Measurements from ENCODE around the gene PTPRE.
"Not testable (repeated sequence)": the region's sequence is repeated elsewhere in the genome, so short reads cannot be mapped to it uniquely, and the experiment has no call there.

PTPRE gene

GRCh38 chr10:128087884-128088709, 181.2 kb downstream of the PTPRE start:
- Histone ChIP-seq H3K4me3 (ENCODE audit: low read depth, low read length) (no peak overlapping the region), H3K9ac (ENCODE audit: low read depth, low read length) (no peak overlapping the region), H3K27me3 (ENCODE audit: control insufficient read depth, insufficient read depth, low read length) (no peaks in the 10 kb centered on the region), H3K36me3 (ENCODE audit: control insufficient read depth, insufficient read depth, low read length) (no peaks in the 10 kb centered on the region), H3K4me1 (ENCODE audit: control insufficient read depth, insufficient read depth, low read length) (peaks cover 5% of the 10 kb centered on the region), H3K9me3 (ENCODE audit: control insufficient read depth, insufficient read depth, low read length) (no peaks in the 10 kb centered on the region)

- Histone ChIP-seq H3K9me3 (ENCODE audit: control insufficient read depth, insufficient read depth, low read length) (no peaks in the 10 kb centered on the region), H3K36me3 (ENCODE audit: control insufficient read depth, insufficient read depth, low read length) (no peaks in the 10 kb centered on the region), H3K27me3 (ENCODE audit: control insufficient read depth, insufficient read depth, low read length) (no peaks in the 10 kb centered on the region), H3K9ac (ENCODE audit: low read depth, low read length) (no peak overlapping the region), H3K4me3 (ENCODE audit: low read depth, low read length) (no peak overlapping the region), H3K4me1 (ENCODE audit: control insufficient read depth, insufficient read depth, low read length) (no peaks in the 10 kb centered on the region)
These were observed 184.8 kb downstream of the PTPRE start for GRCh38 chr10:128091636-128092210.

GRCh38 chr10:128092454-128092853, 185.6 kb downstream of the PTPRE start:
- Histone ChIP-seq H3K27me3 (ENCODE audit: control insufficient read depth, insufficient read depth, low read length) (no peaks in the 10 kb centered on the region), H3K36me3 (ENCODE audit: control insufficient read depth, insufficient read depth, low read length) (peaks cover under 1% of the 10 kb centered on the region)

GRCh38 chr10:128094596-128094995, 187.7 kb downstream of the PTPRE start:
- H3K9me3 ChIP-seq (ENCODE audit: control insufficient read depth, insufficient read depth, low read length); H3K4me3 ChIP-seq (ENCODE audit: low read depth, low read length); H3K36me3 ChIP-seq (ENCODE audit: control insufficient read depth, insufficient read depth, low read length): not testable (repeated sequence)

More at GRCh38 chr10:128092454-128092853, 185.6 kb downstream of the PTPRE start:
- H3K4me3 ChIP-seq (ENCODE audit: low read depth, low read length) = no peak overlapping the region
- no peaks in the 10 kb centered on the region for H3K4me1 ChIP-seq (ENCODE audit: control insufficient read depth, insufficient read depth, low read length)
- no peak overlapping the region for H3K9ac ChIP-seq (ENCODE audit: low read depth, low read length)
- no peaks in the 10 kb centered on the region for H3K9me3 ChIP-seq (ENCODE audit: control insufficient read depth, insufficient read depth, low read length)

GRCh38 chr10:128095027-128095752, 188.3 kb downstream of the PTPRE start:
- Histone ChIP-seq H3K36me3 (ENCODE audit: control insufficient read depth, insufficient read depth, low read length) (peaks cover 14% of the 10 kb centered on the region), H3K9ac (ENCODE audit: low read depth, low read length) (no peak overlapping the region), H3K27me3 (ENCODE audit: control insufficient read depth, insufficient read depth, low read length) (no peaks in the 10 kb centered on the region), H3K4me3 (ENCODE audit: low read depth, low read length) (no peak overlapping the region), H3K9me3 (ENCODE audit: control insufficient read depth, insufficient read depth, low read length) (no peaks in the 10 kb centered on the region), H3K4me1 (ENCODE audit: control insufficient read depth, insufficient read depth, low read length) (no peaks in the 10 kb centered on the region)

More at GRCh38 chr10:128094596-128094995, 187.7 kb downstream of the PTPRE start:
- not testable (repeated sequence) for H3K4me1 ChIP-seq (ENCODE audit: control insufficient read depth, insufficient read depth, low read length); H3K9ac ChIP-seq (ENCODE audit: low read depth, low read length); H3K27me3 ChIP-seq (ENCODE audit: control insufficient read depth, insufficient read depth, low read length)

- Histone ChIP-seq H3K27me3 (ENCODE audit: control insufficient read depth, insufficient read depth, low read length) (no peaks in the 10 kb centered on the region), H3K36me3 (ENCODE audit: control insufficient read depth, insufficient read depth, low read length) (peaks cover 15% of the 10 kb centered on the region), H3K9ac (ENCODE audit: low read depth, low read length) (no peak overlapping the region), H3K4me1 (ENCODE audit: control insufficient read depth, insufficient read depth, low read length) (no peaks in the 10 kb centered on the region), H3K9me3 (ENCODE audit: control insufficient read depth, insufficient read depth, low read length) (no peaks in the 10 kb centered on the region), H3K4me3 (ENCODE audit: low read depth, low read length) (no peak overlapping the region)
These were observed 189.0 kb downstream of the PTPRE start for GRCh38 chr10:128095753-128096469.

- Histone ChIP-seq H3K27me3 (ENCODE audit: control insufficient read depth, insufficient read depth, low read length) (no peaks in the 10 kb centered on the region), H3K4me3 (ENCODE audit: low read depth, low read length) (no peak overlapping the region), H3K9ac (ENCODE audit: low read depth, low read length) (no peak overlapping the region), H3K4me1 (ENCODE audit: control insufficient read depth, insufficient read depth, low read length) (no peaks in the 10 kb centered on the region), H3K9me3 (ENCODE audit: control insufficient read depth, insufficient read depth, low read length) (no peaks in the 10 kb centered on the region), H3K36me3 (ENCODE audit: control insufficient read depth, insufficient read depth, low read length) (peaks cover 19% of the 10 kb centered on the region)
These were observed 189.7 kb downstream of the PTPRE start for GRCh38 chr10:128096486-128097199.

- Histone ChIP-seq H3K4me1 (ENCODE audit: control insufficient read depth, insufficient read depth, low read length) (no peaks in the 10 kb centered on the region), H3K36me3 (ENCODE audit: control insufficient read depth, insufficient read depth, low read length) (peaks cover 19% of the 10 kb centered on the region), H3K9ac (ENCODE audit: low read depth, low read length) (no peak overlapping the region)
These were observed 190.9 kb downstream of the PTPRE start for GRCh38 chr10:128097783-128098182.

GRCh38 chr10:128098631-128099030, 191.7 kb downstream of the PTPRE start:
- Histone ChIP-seq H3K36me3 (ENCODE audit: control insufficient read depth, insufficient read depth, low read length) (peaks cover 28% of the 10 kb centered on the region), H3K9me3 (ENCODE audit: control insufficient read depth, insufficient read depth, low read length) (no peaks in the 10 kb centered on the region), H3K4me3 (ENCODE audit: low read depth, low read length) (no peak overlapping the region), H3K4me1 (ENCODE audit: control insufficient read depth, insufficient read depth, low read length) (no peaks in the 10 kb centered on the region), H3K27me3 (ENCODE audit: control insufficient read depth, insufficient read depth, low read length) (no peaks in the 10 kb centered on the region), H3K9ac (ENCODE audit: low read depth, low read length) (no peak overlapping the region)

More at GRCh38 chr10:128097783-128098182, 190.9 kb downstream of the PTPRE start:
- Histone ChIP-seq H3K9me3 (ENCODE audit: control insufficient read depth, insufficient read depth, low read length) (no peaks in the 10 kb centered on the region), H3K4me3 (ENCODE audit: low read depth, low read length) (no peak overlapping the region), H3K27me3 (ENCODE audit: control insufficient read depth, insufficient read depth, low read length) (no peaks in the 10 kb centered on the region)

- H3K4me1 ChIP-seq (ENCODE audit: control insufficient read depth, insufficient read depth, low read length) = no peaks in the 10 kb centered on the region
- no peaks in the 10 kb centered on the region for H3K27me3 ChIP-seq (ENCODE audit: control insufficient read depth, insufficient read depth, low read length)
- no peak overlapping the region for H3K4me3 ChIP-seq (ENCODE audit: low read depth, low read length)
- peaks cover 39% of the 10 kb centered on the region for H3K36me3 ChIP-seq (ENCODE audit: control insufficient read depth, insufficient read depth, low read length)
- no peaks in the 10 kb centered on the region for H3K9me3 ChIP-seq (ENCODE audit: control insufficient read depth, insufficient read depth, low read length)
- H3K9ac ChIP-seq (ENCODE audit: low read depth, low read length) = no peak overlapping the region
These were observed 193.0 kb downstream of the PTPRE start for GRCh38 chr10:128099901-128100300.

- Histone ChIP-seq H3K36me3 (ENCODE audit: control insufficient read depth, insufficient read depth, low read length) (peaks cover 57% of the 10 kb centered on the region), H3K4me1 (ENCODE audit: control insufficient read depth, insufficient read depth, low read length) (no peaks in the 10 kb centered on the region), H3K9me3 (ENCODE audit: control insufficient read depth, insufficient read depth, low read length) (no peaks in the 10 kb centered on the region)
These were observed 195.0 kb downstream of the PTPRE start for GRCh38 chr10:128101901-128102300.

More at GRCh38 chr10:128101901-128102300, 195.0 kb downstream of the PTPRE start:
- Histone ChIP-seq H3K9ac (ENCODE audit: low read depth, low read length) (no peak overlapping the region), H3K4me3 (ENCODE audit: low read depth, low read length) (no peak overlapping the region), H3K27me3 (ENCODE audit: control insufficient read depth, insufficient read depth, low read length) (no peaks in the 10 kb centered on the region)
